GM12892 (cell line): ENCODE measurements around the gene CACNA1C.

Experiments used
- POLR2A ChIP-seq: IDR thresholded peaks from 2 replicates; pipeline ENCODE4 v1.6.1; 2011; ENCODE audit warnings: low read depth, low read length, control low read depth
- POLR2AphosphoS5 ChIP-seq: IDR thresholded peaks from 2 replicates; pipeline ENCODE4 v1.6.1; 2011; ENCODE audit warnings: low read depth, low read length, control low read depth

DNA sequence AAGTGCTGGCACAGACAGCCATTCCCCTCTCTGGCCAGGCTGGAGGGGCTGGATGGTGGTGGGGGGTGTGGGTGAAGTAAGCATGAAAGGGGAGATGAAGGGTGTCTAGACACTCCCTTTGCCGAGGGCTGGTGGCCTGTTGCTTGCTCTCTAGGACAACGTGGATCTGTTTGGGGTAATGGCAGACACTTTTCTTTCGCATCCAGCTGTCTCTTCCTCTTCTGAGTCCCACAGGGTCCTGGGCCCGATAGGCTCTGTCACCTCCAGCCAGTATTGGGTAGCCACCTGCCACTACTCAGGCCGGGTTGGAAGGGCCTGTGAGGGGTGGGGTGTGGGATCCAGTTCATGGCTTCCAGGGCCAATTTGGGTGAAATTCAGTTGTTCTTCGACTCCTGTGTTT, 218.1 kb downstream of the CACNA1C start:
- TF ChIP-seq POLR2A (no peak), POLR2AphosphoS5 (no peak)
